ENCODE results near the gene SMARCB1. TPM values are rescaled to one million over a fixed set of nuclear protein-coding genes. Genes with fewer than 3 reads are reported as not detected.

The SMARCB1 gene
- polyA plus RNA-seq, 1 of the 3 experiments (the other 2 are of a cell fraction) = 215 TPM

DNA sequence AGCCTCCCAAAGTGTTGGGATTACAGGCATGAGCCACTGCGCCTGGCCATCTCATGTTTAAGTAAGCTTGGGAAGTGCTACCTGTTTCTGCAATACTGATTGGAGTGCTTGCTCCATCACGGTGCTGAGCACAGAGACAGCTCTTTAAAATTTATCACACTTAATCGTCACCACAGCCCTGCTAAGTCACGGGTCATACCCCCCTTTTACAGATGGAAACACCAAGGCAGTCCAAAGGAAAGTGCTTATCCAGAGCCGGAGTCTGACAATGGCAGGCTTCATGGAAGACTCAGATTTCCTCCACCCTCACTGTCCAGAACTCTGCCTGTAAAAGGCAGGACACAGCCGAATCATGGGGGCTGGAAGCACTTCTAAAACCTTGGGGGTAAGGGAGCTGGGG, 26.7 kb upstream of the SMARCB1 start:
- Histone ChIP-seq H3K27me3 (ENCODE audit: insufficient read depth) (no peaks in the 10 kb centered on the region), H3K27ac (ENCODE audit: low read depth in 2 of 2, low read length in 1 of 2) (no peak overlapping the region), H4K20me1 (ENCODE audit: insufficient read depth) (no peaks in the 10 kb centered on the region), H3K9me2 (no peaks in the 10 kb centered on the region), H3K4me3 (ENCODE audit: low read depth in 2 of 2, low read length in 1 of 2) (no peak overlapping the region), H3K4me2 (no peak overlapping the region), H3K36me3 (replicated peaks in 1 of 2; ENCODE audit: control insufficient read depth in 1 of 2, insufficient read depth in 2 of 2, low read length in 1 of 2) (no peaks in the 10 kb centered on the region), H3K79me2 (ENCODE audit: insufficient read depth) (no peaks in the 10 kb centered on the region), H3K4me1 (ENCODE audit: control insufficient read depth in 1 of 2, insufficient read depth in 2 of 2, low read depth in 1 of 2, low read length in 1 of 2) (peaks cover 0 to 7% of the 10 kb centered on the region in 2 experiments; a peak in 2 of 4 replicates), H3K9me3 (no peaks in the 10 kb centered on the region), H3K9ac (no peak overlapping the region), H3F3A (replicated peaks; ENCODE audit: insufficient read depth) (no peaks in the 10 kb centered on the region), H2AFZ (ENCODE audit: low read depth) (no peak overlapping the region)
- no peak for DNase-seq
- 75% methylated on average over 6 of the region's 6 CpGs for WGBS (ENCODE audit: low lambda C conversion rate)
- ChIA-PET POLR2A (interaction anchor here (1.0 kb wide), 1 partner anchor 9 kb away, joined by 4 read pairs; the partner anchor contains the start of gene ZNF70), CTCF (interaction anchor here (0.7 to 3.7 kb wide), 2 partner anchors 8 to 90 kb away, joined by 3 to 24 read pairs; partner anchors contain the start of gene CHCHD10)
- TF ChIP-seq EP300 (IDR thresholded peaks at IDR 0.05; ENCODE audit: borderline replicate concordance in 1 of 2, low read depth in 1 of 2, low read length in 1 of 2) = no peak
- no peak for TF ChIP-seq NRF1 (IDR thresholded peaks at IDR 0.05; ENCODE audit: low read depth, low read length)
- TF ChIP-seq RFX5 (IDR thresholded peaks at IDR 0.05; ENCODE audit: low read length) = no peak
- TF ChIP-seq, protein P1, sequence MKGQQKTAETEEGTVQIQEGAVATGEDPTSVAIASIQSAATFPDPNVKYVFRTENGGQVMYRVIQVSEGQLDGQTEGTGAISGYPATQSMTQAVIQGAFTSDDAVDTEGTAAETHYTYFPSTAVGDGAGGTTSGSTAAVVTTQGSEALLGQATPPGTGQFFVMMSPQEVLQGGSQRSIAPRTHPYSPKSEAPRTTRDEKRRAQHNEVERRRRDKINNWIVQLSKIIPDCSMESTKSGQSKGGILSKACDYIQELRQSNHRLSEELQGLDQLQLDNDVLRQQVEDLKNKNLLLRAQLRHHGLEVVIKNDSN (IDR thresholded peaks at IDR 0.05; ENCODE audit: borderline replicate concordance, low read depth) = no peak
- TF ChIP-seq, protein P2, sequence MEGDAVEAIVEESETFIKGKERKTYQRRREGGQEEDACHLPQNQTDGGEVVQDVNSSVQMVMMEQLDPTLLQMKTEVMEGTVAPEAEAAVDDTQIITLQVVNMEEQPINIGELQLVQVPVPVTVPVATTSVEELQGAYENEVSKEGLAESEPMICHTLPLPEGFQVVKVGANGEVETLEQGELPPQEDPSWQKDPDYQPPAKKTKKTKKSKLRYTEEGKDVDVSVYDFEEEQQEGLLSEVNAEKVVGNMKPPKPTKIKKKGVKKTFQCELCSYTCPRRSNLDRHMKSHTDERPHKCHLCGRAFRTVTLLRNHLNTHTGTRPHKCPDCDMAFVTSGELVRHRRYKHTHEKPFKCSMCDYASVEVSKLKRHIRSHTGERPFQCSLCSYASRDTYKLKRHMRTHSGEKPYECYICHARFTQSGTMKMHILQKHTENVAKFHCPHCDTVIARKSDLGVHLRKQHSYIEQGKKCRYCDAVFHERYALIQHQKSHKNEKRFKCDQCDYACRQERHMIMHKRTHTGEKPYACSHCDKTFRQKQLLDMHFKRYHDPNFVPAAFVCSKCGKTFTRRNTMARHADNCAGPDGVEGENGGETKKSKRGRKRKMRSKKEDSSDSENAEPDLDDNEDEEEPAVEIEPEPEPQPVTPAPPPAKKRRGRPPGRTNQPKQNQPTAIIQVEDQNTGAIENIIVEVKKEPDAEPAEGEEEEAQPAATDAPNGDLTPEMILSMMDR (IDR thresholded peaks at IDR 0.05) = no peak
- TF ChIP-seq FOSL2 (IDR thresholded peaks at IDR 0.05; ENCODE audit: borderline replicate concordance, low read depth) = no peak
- TF ChIP-seq MEF2A (IDR thresholded peaks at IDR 0.05; ENCODE audit: borderline replicate concordance, low read depth) = no peak
- no peak for TF ChIP-seq RCOR1 (IDR thresholded peaks at IDR 0.05; ENCODE audit: low read length)
- no peak for TF ChIP-seq RAD21 (IDR thresholded peaks at IDR 0.05; ENCODE audit: low read length)
- TF ChIP-seq RXRA (IDR thresholded peaks at IDR 0.05; ENCODE audit: borderline replicate concordance, low read depth) = no peak
- no peak for TF ChIP-seq POLR2AphosphoS5 (IDR thresholded peaks at IDR 0.05; ENCODE audit: low read depth, low read length)
- TF ChIP-seq, protein P3, sequence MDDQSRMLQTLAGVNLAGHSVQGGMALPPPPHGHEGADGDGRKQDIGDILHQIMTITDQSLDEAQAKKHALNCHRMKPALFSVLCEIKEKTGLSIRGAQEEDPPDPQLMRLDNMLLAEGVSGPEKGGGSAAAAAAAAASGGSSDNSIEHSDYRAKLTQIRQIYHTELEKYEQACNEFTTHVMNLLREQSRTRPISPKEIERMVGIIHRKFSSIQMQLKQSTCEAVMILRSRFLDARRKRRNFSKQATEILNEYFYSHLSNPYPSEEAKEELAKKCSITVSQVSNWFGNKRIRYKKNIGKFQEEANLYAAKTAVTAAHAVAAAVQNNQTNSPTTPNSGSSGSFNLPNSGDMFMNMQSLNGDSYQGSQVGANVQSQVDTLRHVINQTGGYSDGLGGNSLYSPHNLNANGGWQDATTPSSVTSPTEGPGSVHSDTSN (IDR thresholded peaks at IDR 0.05) = no peak
- TF ChIP-seq, protein P4, sequence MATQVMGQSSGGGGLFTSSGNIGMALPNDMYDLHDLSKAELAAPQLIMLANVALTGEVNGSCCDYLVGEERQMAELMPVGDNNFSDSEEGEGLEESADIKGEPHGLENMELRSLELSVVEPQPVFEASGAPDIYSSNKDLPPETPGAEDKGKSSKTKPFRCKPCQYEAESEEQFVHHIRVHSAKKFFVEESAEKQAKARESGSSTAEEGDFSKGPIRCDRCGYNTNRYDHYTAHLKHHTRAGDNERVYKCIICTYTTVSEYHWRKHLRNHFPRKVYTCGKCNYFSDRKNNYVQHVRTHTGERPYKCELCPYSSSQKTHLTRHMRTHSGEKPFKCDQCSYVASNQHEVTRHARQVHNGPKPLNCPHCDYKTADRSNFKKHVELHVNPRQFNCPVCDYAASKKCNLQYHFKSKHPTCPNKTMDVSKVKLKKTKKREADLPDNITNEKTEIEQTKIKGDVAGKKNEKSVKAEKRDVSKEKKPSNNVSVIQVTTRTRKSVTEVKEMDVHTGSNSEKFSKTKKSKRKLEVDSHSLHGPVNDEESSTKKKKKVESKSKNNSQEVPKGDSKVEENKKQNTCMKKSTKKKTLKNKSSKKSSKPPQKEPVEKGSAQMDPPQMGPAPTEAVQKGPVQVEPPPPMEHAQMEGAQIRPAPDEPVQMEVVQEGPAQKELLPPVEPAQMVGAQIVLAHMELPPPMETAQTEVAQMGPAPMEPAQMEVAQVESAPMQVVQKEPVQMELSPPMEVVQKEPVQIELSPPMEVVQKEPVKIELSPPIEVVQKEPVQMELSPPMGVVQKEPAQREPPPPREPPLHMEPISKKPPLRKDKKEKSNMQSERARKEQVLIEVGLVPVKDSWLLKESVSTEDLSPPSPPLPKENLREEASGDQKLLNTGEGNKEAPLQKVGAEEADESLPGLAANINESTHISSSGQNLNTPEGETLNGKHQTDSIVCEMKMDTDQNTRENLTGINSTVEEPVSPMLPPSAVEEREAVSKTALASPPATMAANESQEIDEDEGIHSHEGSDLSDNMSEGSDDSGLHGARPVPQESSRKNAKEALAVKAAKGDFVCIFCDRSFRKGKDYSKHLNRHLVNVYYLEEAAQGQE (IDR thresholded peaks at IDR 0.05; ENCODE audit: low read depth, low read length) = no peak
- no peak for TF ChIP-seq YY1 (IDR thresholded peaks at IDR 0.05; ENCODE audit: low read depth)
- no peak for TF ChIP-seq NFIC (IDR thresholded peaks at IDR 0.05; ENCODE audit: borderline replicate concordance)
- no peak for TF ChIP-seq GATA2 (CRISPR knock-in tag; IDR thresholded peaks at IDR 0.05)
- no peak for TF ChIP-seq TAF1 (IDR thresholded peaks at IDR 0.05; ENCODE audit: borderline replicate concordance, low read depth, low read length)
- TF ChIP-seq SIN3A (IDR thresholded peaks at IDR 0.05; ENCODE audit: borderline replicate concordance, low read depth, low read length) = no peak
- TF ChIP-seq, protein P5, sequence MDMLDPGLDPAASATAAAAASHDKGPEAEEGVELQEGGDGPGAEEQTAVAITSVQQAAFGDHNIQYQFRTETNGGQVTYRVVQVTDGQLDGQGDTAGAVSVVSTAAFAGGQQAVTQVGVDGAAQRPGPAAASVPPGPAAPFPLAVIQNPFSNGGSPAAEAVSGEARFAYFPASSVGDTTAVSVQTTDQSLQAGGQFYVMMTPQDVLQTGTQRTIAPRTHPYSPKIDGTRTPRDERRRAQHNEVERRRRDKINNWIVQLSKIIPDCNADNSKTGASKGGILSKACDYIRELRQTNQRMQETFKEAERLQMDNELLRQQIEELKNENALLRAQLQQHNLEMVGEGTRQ (IDR thresholded peaks at IDR 0.05; ENCODE audit: borderline replicate concordance, low read depth, low read length) = no peak

Measured in SK-N-SH (cell line).